ENCODE results near the gene PKP2. TPM values are rescaled to one million over a fixed set of nuclear protein-coding genes. Genes with fewer than 3 reads are reported as not detected.

The PKP2 gene
- total and polyA plus RNA-seq, 2 of the 8 experiments (the other 6 are each of a cell fraction or from before 2014, with no cell fraction given), result 9.6 to 44.8 TPM

GRCh38 chr12:32876004-32876403 is 20.6 kb downstream of the PKP2 start:
- DNase-seq (ENCODE audit: low read depth in 1 of 2, low spot score in 2 of 2) (no peak), FAIRE-seq (no peak)
- H4K5ac ChIP-seq (ENCODE audit: insufficient read length, low read depth, low read length), result no peak overlapping the region
- ChIA-PET CTCF (ENCODE audit: partially characterized antibody) (interaction anchor here (0.6 kb wide), 1 partner anchor 15 kb away, joined by 3 read pairs; no protein-coding TSS in a partner anchor), POLR2A (ENCODE audit: partially characterized antibody) (no interaction called here)
- H3K23me2 ChIP-seq (ENCODE audit: low read depth, low read length), result peaks cover 2% of the 10 kb centered on the region; the same call in 1 of the 2 replicates
- H3K9me3 ChIP-seq (ENCODE audit: insufficient read depth in 2 of 2, low read depth in 1 of 2, low read length in 1 of 2), result no peaks in the 10 kb centered on the region
- H3K23ac ChIP-seq (ENCODE audit: insufficient read length), result no peak overlapping the region
- H2BK20ac ChIP-seq (ENCODE audit: low read length), result no peak overlapping the region
- H3K14ac ChIP-seq (ENCODE audit: insufficient read length), result no peak overlapping the region
- H2BK5ac ChIP-seq (ENCODE audit: low read depth, low read length), result no peak overlapping the region
- H3K27ac ChIP-seq (ENCODE audit: low read depth, low read length), result no peak overlapping the region
- no peak overlapping the region for H3K18ac ChIP-seq (ENCODE audit: extremely low read depth, low read length)
- H3K56ac ChIP-seq (replicated peaks; ENCODE audit: insufficient read length, low read depth, low read length), result no peak overlapping the region
- 88% methylated on average over 2 of the region's 2 CpGs; no CpG with 5 or more reads in 1 of the 2 experiments for WGBS, 2 experiments (ENCODE audit: extremely low coverage in 1 of 2, insufficient coverage in 1 of 2, insufficient read length in 1 of 2, insufficient replicate concordance in 2 of 2, low coverage in 1 of 2, low lambda C conversion rate in 2 of 2, missing lambda C conversion rate in 1 of 2)
- no peaks in the 10 kb centered on the region for H3K79me1 ChIP-seq (ENCODE audit: low read depth, low read length)
- no peak overlapping the region for H2BK15ac ChIP-seq (ENCODE audit: low read length)
- no peak overlapping the region for H2AFZ ChIP-seq (ENCODE audit: low read length)
- H3K4me3 ChIP-seq (ENCODE audit: extremely low read depth in 1 of 4, insufficient read depth in 2 of 4, low read depth in 3 of 4, low read length in 4 of 4), result no peak overlapping the region
- H3K4me2 ChIP-seq (ENCODE audit: insufficient read depth in 1 of 2, low read depth in 2 of 2, low read length in 2 of 2), result no peak overlapping the region
- H2BK120ac ChIP-seq (replicated peaks; ENCODE audit: low read depth, low read length), result no peak overlapping the region
- H2AK5ac ChIP-seq (ENCODE audit: low read depth, low read length), result no peak overlapping the region
- no peak overlapping the region for H4K8ac ChIP-seq (ENCODE audit: extremely low read depth, insufficient read depth, low read length)
- peaks cover 0 to 1% of the 10 kb centered on the region in 2 experiments for H4K20me1 ChIP-seq (replicated peaks in 1 of 2; ENCODE audit: control insufficient read depth in 1 of 2, insufficient read depth in 2 of 2, low read length in 2 of 2)
- H3K4ac ChIP-seq (replicated peaks; ENCODE audit: insufficient read length, low read depth, low read length), result no peak overlapping the region
- H3K36me3 ChIP-seq (ENCODE audit: control insufficient read depth in 2 of 4, insufficient read depth in 4 of 4, low read length in 3 of 4), result peaks cover 0 to 10% (median 7%) of the 10 kb centered on the region in 4 experiments; a peak in 3 of 8 replicates
- no peaks in the 10 kb centered on the region for H3K4me1 ChIP-seq (replicated peaks in 1 of 4; ENCODE audit: control insufficient read depth in 3 of 4, insufficient read depth in 4 of 4, low read length in 3 of 4)
- H2BK12ac ChIP-seq (ENCODE audit: low read depth, low read length), result no peak overlapping the region
- H4K91ac ChIP-seq (replicated peaks; ENCODE audit: insufficient read length, low read length), result no peak overlapping the region
- H3K79me2 ChIP-seq (ENCODE audit: control insufficient read depth in 1 of 2, insufficient read depth in 2 of 2, low read length in 2 of 2), result peaks cover 0 to 3% of the 10 kb centered on the region in 2 experiments; a peak in 1 of 4 replicates
- H3K27me3 ChIP-seq (replicated peaks in 1 of 4; ENCODE audit: control insufficient read depth in 3 of 4, extremely low read depth in 1 of 4, insufficient read depth in 3 of 4, low read length in 3 of 4), result no peaks in the 10 kb centered on the region
- H3K9ac ChIP-seq (replicated peaks in 1 of 4; ENCODE audit: extremely low read depth in 1 of 4, low read depth in 3 of 4, low read length in 3 of 4), result no peak overlapping the region
